Breast epithelium (tissue), 4 donors: ENCODE results near the gene ETNPPL. TPM values are rescaled to one million over a fixed set of nuclear protein-coding genes. Genes with fewer than 3 reads are reported as not detected.

Experiments
- DNase-seq, 2 donors: peaks; one replicate each; pipeline ENCODE4 v3.0.0-alpha.2; 2019; ENCODE audit warnings: low spot score in 2 of 2
- H3K27ac ChIP-seq, 2 donors: fragments of 200-600 bp; sonication (generic) in 1 of 2; one replicate each; pipeline ENCODE4 v1.5.1; 2016 to 2019; ENCODE audit warnings: mild to moderate bottlenecking in 1 of 2
- H3K27me3 ChIP-seq, 2 donors: fragments of 200-600 bp; sonication (generic) in 1 of 2; one replicate each; pipeline versions ENCODE4 v1.5.1 to v1.6.0; 2017 to 2019; ENCODE audit warnings: control low read depth in 1 of 2, mild to moderate bottlenecking in 1 of 2
- H3K36me3 ChIP-seq: fragments of 200-600 bp; one replicate; pipeline ENCODE4 v1.5.1; 2019
- H3K4me1 ChIP-seq, 2 donors: fragments of 200-600 bp; sonication (generic); one replicate each; pipeline ENCODE4 v1.5.1; 2016 to 2019; ENCODE audit warnings: control low read depth in 1 of 2
- H3K4me3 ChIP-seq, 3 donors: fragments of 200-600 bp; sonication (generic); 1 replicate in 2 of 3; 2 replicates in 1 of 3; pipeline ENCODE4 v1.5.1; 2016 to 2019; ENCODE audit warnings: mild to moderate bottlenecking in 3 of 3, moderate library complexity in 2 of 3
- H3K9me3 ChIP-seq, 2 donors: fragments of 200-600 bp; sonication (generic) in 1 of 2; one replicate each; pipeline ENCODE4 v1.5.1; 2016 to 2019; ENCODE audit warnings: control low read depth in 1 of 2
- POLR2A ChIP-seq: fragments of 450-650 bp; IDR thresholded peaks from one replicate; pipeline ENCODE4 v1.6.1; 2016; ENCODE audit warnings: antibody characterized with exemption, mild to moderate bottlenecking, moderate library complexity
- POLR2AphosphoS5 ChIP-seq, 3 donors: sonication (generic); formaldehyde crosslinking; IDR thresholded peaks; one replicate each; pipeline ENCODE4 v1.6.1; 2017; ENCODE audit warnings: antibody characterized with exemption in 3 of 3
- intact Hi-C: fragments of 100-400 bp; cut with DNase I; formaldehyde crosslinking; loops from one replicate; pipeline ENCODE4 v1.15.1; 2023; ENCODE audit warnings: low total_unique reads
- total RNA-seq, 3 donors: library from RNA; depleted of rRNA; stranded (reverse); fragments of >200 nt; gene quantifications; one replicate each; pipeline ENCODE4 v1.1.0, GENCODE V29; 2016
- TF ChIP-seq, protein P1 (sequence below), 3 donors: fragments of 450-650 bp; IDR thresholded peaks; one replicate each; pipeline ENCODE4 v1.5.1; 2016 to 2017; ENCODE audit warnings: antibody characterized with exemption in 3 of 3, mild to moderate bottlenecking in 3 of 3, moderate library complexity in 3 of 3

Gene ETNPPL
- total RNA-seq, 3 donors from 2014 or later = not detected

DNA sequence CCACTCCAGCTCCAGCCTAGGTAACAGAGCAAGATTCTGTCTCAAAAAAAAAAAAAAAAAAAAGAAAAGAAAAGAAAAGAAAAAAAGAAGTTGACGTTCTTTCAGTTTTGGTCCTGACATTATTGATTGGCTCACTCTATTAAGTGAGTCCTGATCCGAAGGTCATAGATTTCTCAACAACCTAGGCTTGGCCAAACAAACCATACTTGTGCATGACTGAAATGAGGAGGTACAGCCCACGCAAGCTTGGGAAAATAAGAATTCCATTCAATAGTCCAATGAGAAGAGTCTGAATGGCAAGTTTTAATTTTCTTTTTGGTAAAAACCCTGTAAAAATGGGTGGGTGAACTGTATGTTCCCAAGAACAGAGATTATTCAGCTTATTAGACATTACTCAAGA is 3.2 kb upstream of the ETNPPL start:
- DNase-seq = no peak
- H3K27me3 ChIP-seq = no peaks in the 10 kb centered on the region
- H3K27ac ChIP-seq = no peak overlapping the region
- H3K4me1 ChIP-seq = no peaks in the 10 kb centered on the region
- H3K4me3 ChIP-seq = no peak overlapping the region
- peaks cover 0 to 8% of the 10 kb centered on the region in 2 donors for H3K9me3 ChIP-seq
- TF ChIP-seq POLR2A = no peak
- TF ChIP-seq, protein P1, sequence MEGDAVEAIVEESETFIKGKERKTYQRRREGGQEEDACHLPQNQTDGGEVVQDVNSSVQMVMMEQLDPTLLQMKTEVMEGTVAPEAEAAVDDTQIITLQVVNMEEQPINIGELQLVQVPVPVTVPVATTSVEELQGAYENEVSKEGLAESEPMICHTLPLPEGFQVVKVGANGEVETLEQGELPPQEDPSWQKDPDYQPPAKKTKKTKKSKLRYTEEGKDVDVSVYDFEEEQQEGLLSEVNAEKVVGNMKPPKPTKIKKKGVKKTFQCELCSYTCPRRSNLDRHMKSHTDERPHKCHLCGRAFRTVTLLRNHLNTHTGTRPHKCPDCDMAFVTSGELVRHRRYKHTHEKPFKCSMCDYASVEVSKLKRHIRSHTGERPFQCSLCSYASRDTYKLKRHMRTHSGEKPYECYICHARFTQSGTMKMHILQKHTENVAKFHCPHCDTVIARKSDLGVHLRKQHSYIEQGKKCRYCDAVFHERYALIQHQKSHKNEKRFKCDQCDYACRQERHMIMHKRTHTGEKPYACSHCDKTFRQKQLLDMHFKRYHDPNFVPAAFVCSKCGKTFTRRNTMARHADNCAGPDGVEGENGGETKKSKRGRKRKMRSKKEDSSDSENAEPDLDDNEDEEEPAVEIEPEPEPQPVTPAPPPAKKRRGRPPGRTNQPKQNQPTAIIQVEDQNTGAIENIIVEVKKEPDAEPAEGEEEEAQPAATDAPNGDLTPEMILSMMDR (IDR thresholded peaks at IDR 0.05) = no peak
- no peak for TF ChIP-seq POLR2AphosphoS5 (IDR thresholded peaks at IDR 0.05)
- no peaks in the 10 kb centered on the region for H3K36me3 ChIP-seq
- intact Hi-C loops = no loop called here

DNA sequence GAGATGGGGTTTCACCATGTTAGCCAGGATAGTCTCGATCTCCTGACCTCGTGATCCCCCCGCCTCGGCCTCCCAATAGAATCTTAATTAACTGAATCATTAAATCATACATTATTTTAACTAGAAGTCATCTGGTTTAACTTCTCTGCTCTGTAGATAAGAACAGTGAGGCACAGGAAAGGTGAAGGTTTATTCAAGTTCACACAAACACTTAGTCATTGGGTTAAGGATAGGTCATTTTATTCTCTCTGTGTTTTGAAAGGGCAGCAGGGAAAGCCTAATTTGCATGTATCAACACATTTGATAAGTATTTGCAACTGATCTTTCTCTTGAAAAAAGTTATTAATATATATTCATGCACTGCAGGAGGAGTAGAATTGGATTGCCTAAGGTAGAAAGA is 1.1 kb upstream of the ETNPPL start:
- Histone ChIP-seq H3K27me3 (no peaks in the 10 kb centered on the region), H3K27ac (no peak overlapping the region), H3K36me3 (no peaks in the 10 kb centered on the region), H3K4me3 (no peak overlapping the region), H3K4me1 (no peaks in the 10 kb centered on the region), H3K9me3 (peaks cover 0 to 8% of the 10 kb centered on the region in 2 donors)
- no peak for DNase-seq
- intact Hi-C loops = no loop called here
- TF ChIP-seq POLR2A (no peak), POLR2AphosphoS5 (IDR thresholded peaks at IDR 0.05) (no peak)
- TF ChIP-seq, protein P1 (IDR thresholded peaks at IDR 0.05) = no peak

- Histone ChIP-seq H3K36me3 (no peaks in the 10 kb centered on the region), H3K27ac (no peak overlapping the region), H3K27me3 (no peaks in the 10 kb centered on the region), H3K4me1 (no peaks in the 10 kb centered on the region), H3K4me3 (peak overlapping the region; percentile 48 to 68 (median 61)), H3K9me3 (peaks cover 0 to 8% of the 10 kb centered on the region in 2 donors)
- TF ChIP-seq POLR2A (no peak), POLR2AphosphoS5 (IDR thresholded peaks at IDR 0.05) (no peak)
- TF ChIP-seq, protein P1 (IDR thresholded peaks at IDR 0.05) = no peak
- intact Hi-C loops = no loop called here
- no peak for DNase-seq
Observed at GRCh38 chr4:108763226-108763593, 357 bp upstream of the ETNPPL start.

DNA sequence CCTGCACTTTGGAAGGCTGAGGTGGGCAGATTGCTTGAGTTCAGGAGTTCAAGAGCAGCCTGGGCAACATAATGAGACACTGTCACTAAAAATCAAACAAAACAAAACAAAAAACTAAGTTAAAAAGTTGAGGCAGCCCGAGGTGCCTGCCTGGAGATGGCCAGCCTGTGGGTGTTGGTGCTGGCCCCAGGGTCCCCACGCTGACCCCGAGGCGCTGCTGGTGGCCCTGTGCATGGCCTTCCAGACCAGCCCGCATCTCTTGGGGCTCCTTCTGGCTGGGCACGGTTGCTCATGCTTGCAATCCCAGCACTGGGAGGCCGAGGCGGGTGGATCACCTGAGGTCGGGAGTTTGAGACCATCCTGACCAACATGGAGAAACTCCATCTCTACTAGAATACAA is 4.4 kb downstream of the ETNPPL start:
- TF ChIP-seq POLR2AphosphoS5 (IDR thresholded peaks at IDR 0.05) = no peak
- TF ChIP-seq POLR2A = no peak
- TF ChIP-seq, protein P1 (IDR thresholded peaks at IDR 0.05) = no peak
- H3K4me3 ChIP-seq = no peak overlapping the region
- H3K36me3 ChIP-seq = no peaks in the 10 kb centered on the region
- intact Hi-C loops = no loop called here
- DNase-seq = no peak
- no peak overlapping the region for H3K27ac ChIP-seq
- no peaks in the 10 kb centered on the region for H3K27me3 ChIP-seq
- no peaks in the 10 kb centered on the region for H3K4me1 ChIP-seq
- no peaks in the 10 kb centered on the region for H3K9me3 ChIP-seq

DNA sequence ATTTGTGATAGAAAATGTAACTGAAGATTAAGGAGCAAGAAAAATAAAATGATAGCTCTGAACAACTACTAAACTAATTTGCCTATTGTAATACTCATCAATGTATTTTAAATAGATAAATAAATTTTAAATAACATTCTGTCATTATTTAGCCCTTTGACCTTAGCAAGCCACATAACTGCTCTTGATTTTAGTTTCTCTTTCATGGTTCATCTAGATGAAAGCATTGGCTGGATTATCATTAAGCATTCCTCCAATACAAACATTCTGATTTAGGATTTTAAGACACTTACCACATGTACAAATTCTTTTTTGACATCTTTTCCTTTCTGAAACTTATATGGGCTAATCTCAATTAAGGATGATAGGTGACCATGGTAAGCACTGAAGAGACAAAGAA is 8.5 kb downstream of the ETNPPL start:
- TF ChIP-seq, protein P1 (IDR thresholded peaks at IDR 0.05) = no peak
- TF ChIP-seq POLR2AphosphoS5 (IDR thresholded peaks at IDR 0.05) = no peak
- TF ChIP-seq POLR2A = no peak

More for the DNA sequence above, 8.5 kb downstream of the ETNPPL start:
- Histone ChIP-seq H3K27me3 (no peaks in the 10 kb centered on the region), H3K4me1 (no peaks in the 10 kb centered on the region), H3K9me3 (no peaks in the 10 kb centered on the region), H3K36me3 (no peaks in the 10 kb centered on the region), H3K27ac (no peak overlapping the region), H3K4me3 (no peak overlapping the region)
- intact Hi-C loops = no loop called here
- no peak for DNase-seq
